Left lung (tissue), 10 donors: ENCODE measurements around the gene PALLD. TPM values are rescaled to one million over a fixed set of nuclear protein-coding genes. Genes with fewer than 3 reads are reported as not detected.

Source experiments
- ATAC-seq: fragments of 200-7000 bp; cut with Tn5 transposase; one replicate; pipeline ENCODE4 v1.9.1; 2020; ENCODE audit warnings: moderate library complexity
- DNase-seq, 4 donors: peaks; one replicate each; pipeline ENCODE4 v3.0.0-alpha.2; 2013 to 2020
- H3K27ac ChIP-seq, 2 donors: fragments of 200-600 bp; sonication (generic) in 1 of 2; one replicate each; pipeline versions ENCODE4 v1.5.0 to v1.8.0; 2020 to 2021
- H3K27me3 ChIP-seq, 2 donors: fragments of 200-600 bp; sonication (generic) in 1 of 2; one replicate each; pipeline versions ENCODE4 v1.5.0 to v1.8.0; 2020 to 2021
- H3K36me3 ChIP-seq, 2 donors: fragments of 200-600 bp; sonication (generic) in 1 of 2; one replicate each; pipeline versions ENCODE4 v1.5.0 to v1.8.0; 2020 to 2021
- H3K4me1 ChIP-seq, 2 donors: fragments of 200-600 bp; one replicate each; pipeline ENCODE4 v1.8.0; 2021
- H3K4me3 ChIP-seq, 2 donors: fragments of 200-600 bp; sonication (generic) in 1 of 2; one replicate each; pipeline versions ENCODE4 v1.5.0 to v1.8.0; 2020 to 2021; ENCODE audit warnings: mild to moderate bottlenecking in 1 of 2
- H3K9me3 ChIP-seq, 2 donors: fragments of 200-600 bp; sonication (generic) in 1 of 2; one replicate each; pipeline versions ENCODE4 v1.5.0 to v1.8.0; 2020 to 2021
- intact Hi-C, 2 donors: fragments of 100-400 bp; cut with DNase I; formaldehyde crosslinking; loops; one replicate each; pipeline versions ENCODE4 v1.11.2 to v1.14.2; 2022
- polyA plus RNA-seq, 6 donors: library from polyadenylated mRNA; unstranded; fragments of 120-200 nt; gene quantifications; one replicate each; pipeline ENCODE4 v1.2.1, GENCODE V29; 2013; ENCODE audit not compliant: insufficient read length in 6 of 6
- total RNA-seq, 2 donors: library from RNA; stranded (reverse); fragmentation: NEBNext Ultra II Directional; extraction: Animal tissue kit (Norgen Biotek cat#: 25700); gene quantifications; one replicate each; pipeline ENCODE4 v1.2.1, GENCODE V29; 2021
- TF ChIP-seq, protein P1 (sequence below), 2 donors: fragments of 200-600 bp; sonication (generic) in 1 of 2; IDR thresholded peaks; one replicate each; pipeline versions ENCODE4 v1.5.0 to v1.8.0; 2021; ENCODE audit warnings: antibody characterized with exemption in 2 of 2
- donor health status: DM: no; HTN: yes; CAD: no.
- donor health status: DM: no; HTN: no; CAD: no.

The PALLD gene
- total and polyA plus RNA-seq, 8 donors = 67.5 to 194 (median 80.4) TPM

DNA sequence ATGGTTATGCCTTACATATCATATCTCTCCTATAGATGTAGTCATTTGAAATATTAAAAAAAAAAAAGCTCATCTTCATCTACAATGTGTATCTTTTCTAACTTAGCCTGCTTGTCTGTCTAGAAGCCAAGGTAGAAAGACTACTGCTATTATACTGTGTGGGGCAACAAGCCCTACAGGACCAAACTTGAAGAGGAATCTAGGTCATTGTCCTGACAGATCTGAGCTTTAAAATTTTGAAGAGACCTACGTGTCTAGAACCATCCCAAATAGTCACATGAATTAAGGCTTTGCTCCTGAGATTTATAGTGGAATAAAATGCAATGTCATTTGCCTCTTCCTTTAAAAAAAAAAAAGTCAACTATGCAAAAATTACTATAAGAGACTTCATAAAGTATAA lies 95.8 kb downstream of the PALLD start:
- Histone ChIP-seq H3K4me3 (no peak overlapping the region), H3K9me3 (no peaks in the 10 kb centered on the region), H3K27me3 (no peaks in the 10 kb centered on the region), H3K36me3 (no peaks in the 10 kb centered on the region), H3K4me1 (no peaks in the 10 kb centered on the region), H3K27ac (no peak overlapping the region)
- DNase-seq = no peak
- intact Hi-C loops = no loop called here
- TF ChIP-seq, protein P1, sequence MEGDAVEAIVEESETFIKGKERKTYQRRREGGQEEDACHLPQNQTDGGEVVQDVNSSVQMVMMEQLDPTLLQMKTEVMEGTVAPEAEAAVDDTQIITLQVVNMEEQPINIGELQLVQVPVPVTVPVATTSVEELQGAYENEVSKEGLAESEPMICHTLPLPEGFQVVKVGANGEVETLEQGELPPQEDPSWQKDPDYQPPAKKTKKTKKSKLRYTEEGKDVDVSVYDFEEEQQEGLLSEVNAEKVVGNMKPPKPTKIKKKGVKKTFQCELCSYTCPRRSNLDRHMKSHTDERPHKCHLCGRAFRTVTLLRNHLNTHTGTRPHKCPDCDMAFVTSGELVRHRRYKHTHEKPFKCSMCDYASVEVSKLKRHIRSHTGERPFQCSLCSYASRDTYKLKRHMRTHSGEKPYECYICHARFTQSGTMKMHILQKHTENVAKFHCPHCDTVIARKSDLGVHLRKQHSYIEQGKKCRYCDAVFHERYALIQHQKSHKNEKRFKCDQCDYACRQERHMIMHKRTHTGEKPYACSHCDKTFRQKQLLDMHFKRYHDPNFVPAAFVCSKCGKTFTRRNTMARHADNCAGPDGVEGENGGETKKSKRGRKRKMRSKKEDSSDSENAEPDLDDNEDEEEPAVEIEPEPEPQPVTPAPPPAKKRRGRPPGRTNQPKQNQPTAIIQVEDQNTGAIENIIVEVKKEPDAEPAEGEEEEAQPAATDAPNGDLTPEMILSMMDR (IDR thresholded peaks at IDR 0.05) = no peak
- no peak for ATAC-seq

DNA sequence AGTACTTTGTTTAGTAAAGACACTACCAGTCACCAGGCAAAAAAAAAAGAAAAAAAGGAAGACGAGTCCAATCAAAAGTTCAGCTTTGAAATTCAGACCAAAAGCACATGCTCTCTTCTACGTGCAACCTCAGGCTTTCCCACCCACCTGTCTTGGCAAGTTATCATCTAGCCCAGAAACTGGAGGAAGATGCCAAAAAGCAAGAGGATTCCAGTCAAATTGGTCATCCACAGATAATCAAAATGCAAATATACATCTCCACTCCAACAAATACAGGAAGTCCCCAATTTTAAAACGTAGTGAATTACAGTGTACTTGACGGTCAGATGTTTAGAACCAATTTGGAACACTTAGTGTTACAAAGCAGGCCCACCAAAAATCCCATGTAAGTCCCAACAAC lies 96.5 kb downstream of the PALLD start:
- DNase-seq = no peak
- Histone ChIP-seq H3K4me1 (no peaks in the 10 kb centered on the region), H3K9me3 (no peaks in the 10 kb centered on the region), H3K27me3 (no peaks in the 10 kb centered on the region), H3K36me3 (no peaks in the 10 kb centered on the region), H3K4me3 (no peak overlapping the region), H3K27ac (no peak overlapping the region)
- ATAC-seq = no peak
- intact Hi-C loops = no loop called here
- TF ChIP-seq, protein P1 (IDR thresholded peaks at IDR 0.05) = no peak

DNA sequence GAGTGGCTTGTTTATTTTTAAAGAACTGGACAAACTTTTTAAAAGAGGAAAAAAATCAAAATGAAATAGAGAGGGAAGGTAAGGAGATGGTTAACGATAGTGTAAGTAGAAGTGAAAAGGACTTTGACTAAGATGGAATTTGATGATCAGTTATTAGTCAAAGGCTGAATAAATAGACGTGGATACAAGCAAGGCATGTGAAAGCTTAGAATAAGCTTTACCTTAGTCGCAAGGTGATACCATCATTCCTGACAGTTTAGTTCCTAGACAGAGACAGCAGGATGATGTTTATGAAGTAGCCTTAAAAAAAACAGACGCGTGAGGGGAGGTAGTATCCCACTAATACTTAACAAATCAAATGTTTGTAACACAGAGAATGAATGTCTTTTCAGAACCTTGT lies 97.3 kb downstream of the PALLD start:
- no peak overlapping the region for H3K27ac ChIP-seq
- intact Hi-C loops = no loop called here
- no peaks in the 10 kb centered on the region for H3K9me3 ChIP-seq
- ATAC-seq (no peak), DNase-seq (no peak)
- no peak overlapping the region for H3K4me3 ChIP-seq
- no peaks in the 10 kb centered on the region for H3K27me3 ChIP-seq
- TF ChIP-seq, protein P1 (IDR thresholded peaks at IDR 0.05) = no peak
- H3K36me3 ChIP-seq = no peaks in the 10 kb centered on the region
- H3K4me1 ChIP-seq = no peaks in the 10 kb centered on the region

DNA sequence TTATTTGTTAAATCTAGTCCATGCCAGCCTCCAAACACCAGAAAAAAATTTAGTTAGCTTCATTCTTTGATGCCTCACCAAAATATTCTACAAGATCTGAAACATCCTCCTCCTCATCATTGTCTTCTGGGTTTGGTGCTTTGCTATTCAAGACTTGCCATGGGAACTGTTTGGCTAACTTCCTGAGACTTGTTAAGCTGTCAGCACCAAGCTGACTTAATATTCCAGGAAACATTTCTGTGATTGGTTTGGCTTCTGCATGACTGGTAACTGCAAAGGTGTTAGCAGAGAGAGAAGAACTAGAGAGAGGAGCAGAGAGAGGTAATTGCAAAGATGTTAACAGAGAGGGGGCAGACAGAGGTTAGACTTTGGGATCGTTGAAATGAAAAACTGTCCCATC lies 101.3 kb downstream of the PALLD start:
- ATAC-seq (no peak), DNase-seq (no peak)
- H3K27ac ChIP-seq = no peak overlapping the region

DNA sequence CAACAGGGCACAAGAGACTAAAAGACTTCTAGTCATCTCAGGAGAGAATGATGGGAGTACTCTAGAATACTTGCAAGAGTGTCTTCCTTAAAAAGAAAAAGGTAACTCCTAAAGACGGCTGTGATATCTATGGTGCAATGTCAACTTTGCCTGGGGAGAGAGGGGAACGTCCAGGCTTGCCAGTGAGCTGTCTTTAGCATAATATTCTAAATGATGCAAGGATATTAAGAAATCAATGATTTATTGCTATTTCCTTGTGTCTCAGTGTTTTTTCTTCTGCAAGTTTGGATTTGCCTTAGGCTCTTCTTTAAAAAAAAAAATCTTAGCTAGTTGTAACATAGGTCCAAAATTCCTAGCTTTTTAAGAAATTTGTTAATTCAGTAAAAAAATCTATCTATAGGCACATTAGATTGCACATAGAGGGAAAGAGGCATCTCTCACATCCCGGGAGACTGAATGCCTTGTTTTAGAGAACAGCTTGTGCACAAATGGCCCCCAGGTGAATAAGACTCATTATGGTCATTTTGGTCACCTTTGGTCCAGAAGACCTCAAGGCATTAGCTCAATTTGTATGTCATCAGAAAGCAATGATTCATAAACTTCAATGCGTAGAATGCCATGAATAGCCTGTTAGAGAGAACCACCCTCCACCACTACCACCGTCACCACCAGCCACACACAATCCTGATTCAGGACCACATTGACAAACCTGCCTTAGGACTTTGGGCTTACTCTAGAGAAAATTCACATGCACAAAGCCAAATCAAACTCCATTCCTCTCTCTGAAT lies 104.1 kb downstream of the PALLD start:
- no peak overlapping the region for H3K4me3 ChIP-seq
- DNase-seq (no peak), ATAC-seq (no peak)
- intact Hi-C loops = no loop called here
- no peak overlapping the region for H3K27ac ChIP-seq
- TF ChIP-seq, protein P1 (IDR thresholded peaks at IDR 0.05) = no peak
- H3K9me3 ChIP-seq = no peaks in the 10 kb centered on the region
- no peaks in the 10 kb centered on the region for H3K4me1 ChIP-seq
- no peaks in the 10 kb centered on the region for H3K27me3 ChIP-seq
- no peaks in the 10 kb centered on the region for H3K36me3 ChIP-seq

More for the DNA sequence above, 101.3 kb downstream of the PALLD start:
- H3K4me3 ChIP-seq = no peak overlapping the region
- no peaks in the 10 kb centered on the region for H3K36me3 ChIP-seq
- TF ChIP-seq, protein P1 (IDR thresholded peaks at IDR 0.05) = no peak
- intact Hi-C loops = no loop called here
- H3K4me1 ChIP-seq = no peaks in the 10 kb centered on the region
- H3K27me3 ChIP-seq = no peaks in the 10 kb centered on the region
- H3K9me3 ChIP-seq = no peaks in the 10 kb centered on the region
